GM10266 (cell line): ENCODE data around the gene DPP4.

Source experiments
- DNase-seq: peaks from one replicate; pipeline ENCODE4 v3.0.0; 2012; ENCODE audit errors: extremely low spot score
- CTCF ChIP-seq: IDR thresholded peaks from 2 replicates; pipeline ENCODE4 v1.5.1; 2012; ENCODE audit warnings: mild to moderate bottlenecking, low read depth; ENCODE audit not compliant: control insufficient read depth, insufficient read depth; ENCODE audit errors: missing control alignments

The DPP4 gene

GRCh38 chr2:162113088-162113775, 39.2 kb upstream of the DPP4 start:
- DNase-seq: no peak

GRCh38 chr2:162111958-162112850, 38.2 kb upstream of the DPP4 start:
- DNase-seq: no peak
- no peak for TF ChIP-seq CTCF

More at GRCh38 chr2:162113088-162113775, 39.2 kb upstream of the DPP4 start:
- no peak for TF ChIP-seq CTCF

- TF ChIP-seq CTCF: no peak
- DNase-seq: no peak
These were observed 33.4 kb upstream of the DPP4 start for GRCh38 chr2:162107361-162107901.

- no peak for DNase-seq
- TF ChIP-seq CTCF: no peak
These were observed 32.7 kb upstream of the DPP4 start for GRCh38 chr2:162106746-162107145.

GRCh38 chr2:162106146-162106551, 32.1 kb upstream of the DPP4 start:
- DNase-seq: no peak
- TF ChIP-seq CTCF: no peak

GRCh38 chr2:162103443-162104009, 29.5 kb upstream of the DPP4 start:
- TF ChIP-seq CTCF: no peak
- DNase-seq: no peak

GRCh38 chr2:162100579-162100978, 26.6 kb upstream of the DPP4 start:
- TF ChIP-seq CTCF: no peak
- no peak for DNase-seq
